Measurements from ENCODE around the gene SMIM41. TPM values are rescaled to one million over a fixed set of nuclear protein-coding genes. Genes with fewer than 3 reads are reported as not detected.

Gene SMIM41
- polyA plus RNA-seq, 1 donor (not counting 4 experiments of a cell fraction or from before 2014, with no cell fraction given): not detected

- FAIRE-seq: no peak
- H2AFZ ChIP-seq (ENCODE audit: control insufficient read depth, low read length): peak overlapping the region; percentile 36
- dilution Hi-C loops (cut with MboI; ENCODE audit: extremely low pct_ligation_motif_present, low sequenced_read_pairs): no loop called here
These were observed 42.8 kb upstream of the SMIM41 start for GRCh38 chr12:52036587-52037171.

GRCh38 chr12:52037248-52037861 lies 42.1 kb upstream of the SMIM41 start:
- Histone ChIP-seq H3K9ac (ENCODE audit: control insufficient read depth, extremely low read depth, insufficient read depth, low read length) (peak overlapping the region; percentile 76), H3K9me3 (ENCODE audit: control insufficient read depth, low read depth, low read length) (no peaks in the 10 kb centered on the region), H4K20me1 (ENCODE audit: control insufficient read depth, extremely low read depth, insufficient read depth, low read length) (no peaks in the 10 kb centered on the region), H3K36me3 (ENCODE audit: control insufficient read depth in 2 of 2, extremely low read depth in 1 of 2, insufficient read depth in 2 of 2, low read length in 2 of 2) (no peaks in the 10 kb centered on the region), H3K27me3 (ENCODE audit: control insufficient read depth, extremely low read depth, insufficient read depth, low read length) (peaks cover 13% of the 10 kb centered on the region), H3K4me3 (ENCODE audit: control insufficient read depth in 2 of 3, extremely low read depth in 1 of 3, insufficient read depth in 2 of 3, low read depth in 1 of 3, low read length in 3 of 3) (peak overlapping the region; percentile 45 to 68 (median 61)), H2AFZ (ENCODE audit: control insufficient read depth, low read length) (peak overlapping the region; percentile 50), H3K79me2 (ENCODE audit: control insufficient read depth, insufficient read depth, low read length) (no peaks in the 10 kb centered on the region), H3K27ac (ENCODE audit: control insufficient read depth, insufficient read depth, low read length) (peak overlapping the region; percentile 11), H3K9me1 (ENCODE audit: control insufficient read depth, extremely low read depth, insufficient read depth, low read length) (no peaks in the 10 kb centered on the region), H3K4me2 (ENCODE audit: control insufficient read depth, extremely low read depth, insufficient read depth, low read depth, low read length) (peak overlapping the region; percentile 74), H3K4me1 (ENCODE audit: control insufficient read depth, extremely low read depth, insufficient read depth, low read length) (peaks cover 19% of the 10 kb centered on the region)
- DNase-seq (ENCODE audit: low read depth, low spot score): no peak
- no peak for TF ChIP-seq CTCF (optimal IDR thresholded peaks at IDR 0.05 in 1 of 3, IDR thresholded peaks at IDR 0.05 in 1 of 3, conservative IDR thresholded peaks at IDR 0.05 in 1 of 3; ENCODE audit: extremely low read depth in 1 of 3, insufficient read depth in 2 of 3, low read length in 3 of 3)
- no peak for TF ChIP-seq EZH2 (IDR thresholded peaks at IDR 0.05; ENCODE audit: low read length)
- FAIRE-seq: no peak
- dilution Hi-C loops (cut with MboI; ENCODE audit: extremely low pct_ligation_motif_present, low sequenced_read_pairs): no loop called here

More at GRCh38 chr12:52036587-52037171, 42.8 kb upstream of the SMIM41 start:
- H3K4me3 ChIP-seq (ENCODE audit: control insufficient read depth in 2 of 3, extremely low read depth in 1 of 3, insufficient read depth in 2 of 3, low read depth in 1 of 3, low read length in 3 of 3): peak overlapping the region in 2 of 3 experiments; percentile 49 to 52
- H3K36me3 ChIP-seq (ENCODE audit: control insufficient read depth in 2 of 2, extremely low read depth in 1 of 2, insufficient read depth in 2 of 2, low read length in 2 of 2): no peaks in the 10 kb centered on the region
- H3K27ac ChIP-seq (ENCODE audit: control insufficient read depth, insufficient read depth, low read length): peak overlapping the region; percentile 28
- no peak for DNase-seq (ENCODE audit: low read depth, low spot score)
- peaks cover 13% of the 10 kb centered on the region for H3K27me3 ChIP-seq (ENCODE audit: control insufficient read depth, extremely low read depth, insufficient read depth, low read length)
- peak overlapping the region; percentile 73 for H3K4me2 ChIP-seq (ENCODE audit: control insufficient read depth, extremely low read depth, insufficient read depth, low read depth, low read length)
- peak overlapping the region; percentile 77 for H3K9ac ChIP-seq (ENCODE audit: control insufficient read depth, extremely low read depth, insufficient read depth, low read length)
- no peaks in the 10 kb centered on the region for H3K79me2 ChIP-seq (ENCODE audit: control insufficient read depth, insufficient read depth, low read length)
- H3K9me1 ChIP-seq (ENCODE audit: control insufficient read depth, extremely low read depth, insufficient read depth, low read length): no peaks in the 10 kb centered on the region
- H3K9me3 ChIP-seq (ENCODE audit: control insufficient read depth, low read depth, low read length): no peaks in the 10 kb centered on the region
- H3K4me1 ChIP-seq (ENCODE audit: control insufficient read depth, extremely low read depth, insufficient read depth, low read length): peaks cover 22% of the 10 kb centered on the region
- TF ChIP-seq CTCF (optimal IDR thresholded peaks at IDR 0.05 in 1 of 3, IDR thresholded peaks at IDR 0.05 in 1 of 3, conservative IDR thresholded peaks at IDR 0.05 in 1 of 3; ENCODE audit: extremely low read depth in 1 of 3, insufficient read depth in 2 of 3, low read length in 3 of 3): no peak
- no peak for TF ChIP-seq EZH2 (IDR thresholded peaks at IDR 0.05; ENCODE audit: low read length)
- no peaks in the 10 kb centered on the region for H4K20me1 ChIP-seq (ENCODE audit: control insufficient read depth, extremely low read depth, insufficient read depth, low read length)

All from keratinocyte (primary cell).